Caco-2 (cell line): Measurements from ENCODE around the gene ARHGEF28. TPM values are rescaled to one million over a fixed set of nuclear protein-coding genes. Genes with fewer than 3 reads are reported as not detected.

ENCODE experiments used
- BruUV-seq: library from RNA; stranded (reverse); fragments of 400-500 nt; replicated peaks from 2 replicates; lab custom pipeline; 2021; lab: Mats Ljungman, UMichigan
- CTCF ChIA-PET: fragments of 300-600 bp; sonication (Branson Sonifier 250); formaldehyde crosslinking; loops from one replicate; lab custom pipeline; 2022; ENCODE audit warnings: antibody characterized with exemption; lab: Charles Lee
- POLR2A ChIA-PET: fragments of 300-600 bp; sonication (Branson Sonifier 250); formaldehyde crosslinking; loops from one replicate; lab custom pipeline; 2022; ENCODE audit warnings: antibody characterized with exemption; lab: Charles Lee
- DNase-seq, 2 experiments: peaks; one replicate each; pipeline versions ENCODE4 v3.0.0 to v3.0.0-alpha.2; 2020 to 2022
- H3K27me3 ChIP-seq: replicated peaks from 2 replicates; pipeline ENCODE4 v1.6.0; 2011; ENCODE audit warnings: low read length; ENCODE audit not compliant: control insufficient read depth, insufficient read depth
- H3K36me3 ChIP-seq: 2 replicates; pipeline ENCODE4 v1.5.1; 2011; ENCODE audit warnings: low read length; ENCODE audit not compliant: control insufficient read depth, insufficient read depth
- H3K4me1 ChIP-seq: fragments of 250-450 bp; sonication (Bioruptor Pico); 2 replicates; pipeline ENCODE4 v1.5.1; 2020; ENCODE audit warnings: mild to moderate bottlenecking
- H3K4me3 ChIP-seq: 2 replicates; pipeline ENCODE4 v1.5.1; 2011; ENCODE audit warnings: low read depth, mild to moderate bottlenecking, control low read depth, low read length
- H3K9me3 ChIP-seq: fragments of 250-450 bp; sonication (Bioruptor Pico); 2 replicates; pipeline ENCODE4 v1.5.1; 2020; ENCODE audit warnings: mild to moderate bottlenecking, moderate library complexity
- H3K27ac Mint-ChIP-seq: one replicate; pipeline ENCODE4 v1.8.0; 2022; ENCODE audit warnings: mixed read lengths; ENCODE audit not compliant: unreplicated experiment
- H3K27me3 Mint-ChIP-seq: one replicate; pipeline ENCODE4 v1.8.0; 2022; ENCODE audit warnings: mixed read lengths; ENCODE audit not compliant: insufficient read depth, unreplicated experiment
- H3K36me3 Mint-ChIP-seq: one replicate; pipeline ENCODE4 v1.8.0; 2022; ENCODE audit warnings: mild to moderate bottlenecking, mixed read lengths; ENCODE audit not compliant: insufficient read depth, unreplicated experiment
- H3K4me1 Mint-ChIP-seq: one replicate; pipeline ENCODE4 v1.8.0; 2022; ENCODE audit warnings: low read depth, mixed read lengths; ENCODE audit not compliant: unreplicated experiment
- H3K4me3 Mint-ChIP-seq: one replicate; pipeline ENCODE4 v1.8.0; 2022; ENCODE audit warnings: mild to moderate bottlenecking, moderate library complexity, mixed read lengths; ENCODE audit not compliant: unreplicated experiment
- H3K9me3 Mint-ChIP-seq: one replicate; pipeline ENCODE4 v1.8.0; 2022; ENCODE audit warnings: mixed read lengths; ENCODE audit not compliant: unreplicated experiment
- intact Hi-C: fragments of 100-400 bp; cut with micrococcal nuclease; formaldehyde crosslinking; loops from one replicate; pipeline ENCODE4 v1.10.0; 2022; ENCODE audit not compliant: unreplicated experiment
- total RNA-seq: library from RNA; stranded (reverse); gene quantifications from 2 replicates; pipeline ENCODE4 v1.2.3, GENCODE V29; 2022
- TF ChIP-seq, protein P1 (sequence below), 2 experiments: fragments of 200-600 bp in 1 of 2; IDR thresholded peaks; 1 replicate in 1 of 2; 2 replicates in 1 of 2; pipeline versions ENCODE4 v1.5.1 to v1.8.0; 2011 to 2022; ENCODE audit warnings: antibody characterized with exemption in 1 of 2, control low read depth in 1 of 2, inconsistent platforms in 1 of 2, low read depth in 1 of 2, low read length in 1 of 2, mild to moderate bottlenecking in 1 of 2, moderate library complexity in 1 of 2; ENCODE audit not compliant: insufficient read depth in 1 of 2, severe bottlenecking in 1 of 2, unreplicated experiment in 1 of 2

Gene ARHGEF28
- total RNA-seq, 1 experiment from 2014 or later = 4.6 TPM

DNA sequence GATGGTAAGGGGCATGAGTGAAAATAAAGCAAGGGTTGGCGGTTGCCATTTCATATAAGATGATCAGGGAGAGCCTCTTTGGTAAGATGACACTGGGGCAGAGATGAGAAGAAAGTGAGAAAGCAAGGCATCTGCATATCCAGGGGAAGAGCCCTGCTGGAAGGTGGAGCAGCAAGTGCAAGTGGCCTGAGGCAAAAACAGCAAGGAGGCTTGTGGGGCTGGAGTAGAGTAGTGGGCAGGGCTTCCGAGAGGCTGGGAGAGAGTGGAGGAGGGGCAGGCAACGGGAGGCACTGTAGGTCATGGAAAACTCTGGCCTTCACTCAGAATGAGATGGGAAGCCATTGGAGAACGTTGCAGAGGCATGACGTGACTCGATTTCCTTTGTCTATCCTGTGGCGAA, 199.2 kb downstream of the ARHGEF28 start:
- no peaks in the 10 kb centered on the region for H3K4me1 Mint-ChIP-seq
- Histone ChIP-seq H3K36me3 (no peaks in the 10 kb centered on the region), H3K9me3 (no peaks in the 10 kb centered on the region), H3K4me3 (no peak overlapping the region), H3K4me1 (peaks cover 49% of the 10 kb centered on the region), H3K27me3 (no peaks in the 10 kb centered on the region)
- H3K27ac Mint-ChIP-seq = no peak overlapping the region
- H3K9me3 Mint-ChIP-seq = no peaks in the 10 kb centered on the region
- no peaks in the 10 kb centered on the region for H3K36me3 Mint-ChIP-seq
- H3K4me3 Mint-ChIP-seq = no peak overlapping the region
- BruUV-seq = no TSS peak
- TF ChIP-seq, protein P1, sequence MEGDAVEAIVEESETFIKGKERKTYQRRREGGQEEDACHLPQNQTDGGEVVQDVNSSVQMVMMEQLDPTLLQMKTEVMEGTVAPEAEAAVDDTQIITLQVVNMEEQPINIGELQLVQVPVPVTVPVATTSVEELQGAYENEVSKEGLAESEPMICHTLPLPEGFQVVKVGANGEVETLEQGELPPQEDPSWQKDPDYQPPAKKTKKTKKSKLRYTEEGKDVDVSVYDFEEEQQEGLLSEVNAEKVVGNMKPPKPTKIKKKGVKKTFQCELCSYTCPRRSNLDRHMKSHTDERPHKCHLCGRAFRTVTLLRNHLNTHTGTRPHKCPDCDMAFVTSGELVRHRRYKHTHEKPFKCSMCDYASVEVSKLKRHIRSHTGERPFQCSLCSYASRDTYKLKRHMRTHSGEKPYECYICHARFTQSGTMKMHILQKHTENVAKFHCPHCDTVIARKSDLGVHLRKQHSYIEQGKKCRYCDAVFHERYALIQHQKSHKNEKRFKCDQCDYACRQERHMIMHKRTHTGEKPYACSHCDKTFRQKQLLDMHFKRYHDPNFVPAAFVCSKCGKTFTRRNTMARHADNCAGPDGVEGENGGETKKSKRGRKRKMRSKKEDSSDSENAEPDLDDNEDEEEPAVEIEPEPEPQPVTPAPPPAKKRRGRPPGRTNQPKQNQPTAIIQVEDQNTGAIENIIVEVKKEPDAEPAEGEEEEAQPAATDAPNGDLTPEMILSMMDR (IDR thresholded peaks at IDR 0.05; ENCODE audit: insufficient read depth in 1 of 2, low read depth in 1 of 2, low read length in 1 of 2, severe bottlenecking in 1 of 2, unreplicated experiment in 1 of 2) = no peak
- CTCF ChIA-PET = no interaction called here
- no peaks in the 10 kb centered on the region for H3K27me3 Mint-ChIP-seq
- DNase-seq = no peak
- POLR2A ChIA-PET = no interaction called here
- intact Hi-C loops = no loop called here

DNA sequence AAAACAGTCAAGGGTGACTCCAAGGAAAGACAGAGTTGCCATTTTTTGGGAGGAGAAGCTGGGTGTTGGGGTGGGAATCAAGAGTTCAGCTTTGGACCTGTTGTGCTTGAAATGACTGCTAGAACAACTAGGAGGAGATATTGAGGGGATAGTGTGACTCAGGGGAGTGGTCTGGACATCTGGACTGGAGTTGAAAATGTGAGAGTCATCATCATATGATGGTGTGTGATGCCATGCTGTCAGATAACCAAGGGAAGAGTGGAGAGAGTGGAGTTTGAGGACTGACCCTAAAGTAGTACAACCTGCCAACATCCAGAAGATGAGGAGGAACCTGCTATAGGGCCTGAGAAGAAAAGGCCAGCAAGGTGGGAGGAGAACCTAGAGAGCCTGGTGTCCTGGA, 199.7 kb downstream of the ARHGEF28 start:
- intact Hi-C loops = no loop called here
- no peaks in the 10 kb centered on the region for H3K36me3 ChIP-seq

DNA sequence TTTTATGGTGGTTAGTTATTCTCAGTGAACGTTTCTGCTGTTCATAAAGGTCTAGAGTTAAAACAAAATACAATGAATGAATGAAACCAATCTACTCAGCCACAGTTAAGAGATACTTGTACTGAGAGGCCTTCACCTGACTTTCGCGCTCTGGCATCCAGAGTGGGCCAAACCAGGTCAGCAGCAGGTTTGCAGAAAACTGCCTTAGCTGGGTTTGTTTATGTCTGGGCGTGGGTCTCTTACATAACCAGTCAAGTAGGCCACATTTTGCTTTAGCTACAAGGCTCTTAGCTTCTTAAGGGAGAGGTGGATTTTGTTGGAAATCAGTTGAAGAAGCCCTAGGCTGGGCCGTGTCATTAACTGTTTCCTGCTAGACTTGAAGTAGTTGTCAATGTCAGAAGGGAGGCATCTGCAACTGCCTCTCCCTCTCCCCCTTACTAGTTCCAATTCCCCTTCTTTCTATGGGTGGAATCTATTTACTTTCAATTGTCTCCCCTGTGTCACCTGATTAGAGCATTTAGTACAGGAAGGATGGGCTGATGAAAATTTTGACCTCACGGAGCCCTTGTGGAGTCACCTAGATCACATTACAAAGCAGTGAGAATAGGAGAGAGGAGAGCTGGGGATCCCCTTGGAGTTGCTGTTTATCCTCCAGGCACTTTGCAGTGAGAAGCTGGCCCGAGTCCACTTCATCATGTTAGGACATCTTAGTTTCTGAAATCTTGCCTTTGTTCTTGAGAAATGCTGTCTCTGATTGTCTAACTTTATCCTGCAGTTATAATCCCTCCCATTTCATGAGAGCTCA, 200.5 kb downstream of the ARHGEF28 start:
- Mint-ChIP-seq H3K27ac (no peak overlapping the region), H3K9me3 (no peaks in the 10 kb centered on the region), H3K4me3 (no peak overlapping the region), H3K27me3 (no peaks in the 10 kb centered on the region), H3K4me1 (no peaks in the 10 kb centered on the region), H3K36me3 (no peaks in the 10 kb centered on the region)
- DNase-seq = no peak
- BruUV-seq = no TSS peak
- ChIA-PET CTCF (no interaction called here), POLR2A (no interaction called here)
- Histone ChIP-seq H3K27me3 (no peaks in the 10 kb centered on the region), H3K36me3 (no peaks in the 10 kb centered on the region), H3K4me3 (no peak overlapping the region), H3K9me3 (no peaks in the 10 kb centered on the region), H3K4me1 (peaks cover 36% of the 10 kb centered on the region)
- intact Hi-C loops = no loop called here
- TF ChIP-seq, protein P1 (IDR thresholded peaks at IDR 0.05; ENCODE audit: insufficient read depth in 1 of 2, low read depth in 1 of 2, low read length in 1 of 2, severe bottlenecking in 1 of 2, unreplicated experiment in 1 of 2) = no peak

More for the DNA sequence above, 199.7 kb downstream of the ARHGEF28 start:
- H3K9me3 ChIP-seq = no peaks in the 10 kb centered on the region
- Mint-ChIP-seq H3K9me3 (no peaks in the 10 kb centered on the region), H3K27me3 (no peaks in the 10 kb centered on the region), H3K4me1 (no peaks in the 10 kb centered on the region), H3K27ac (no peak overlapping the region), H3K4me3 (no peak overlapping the region), H3K36me3 (no peaks in the 10 kb centered on the region)
- ChIA-PET POLR2A (no interaction called here), CTCF (no interaction called here)
- peaks cover 44% of the 10 kb centered on the region for H3K4me1 ChIP-seq
- H3K27me3 ChIP-seq = no peaks in the 10 kb centered on the region
- TF ChIP-seq, protein P1 (IDR thresholded peaks at IDR 0.05; ENCODE audit: insufficient read depth in 1 of 2, low read depth in 1 of 2, low read length in 1 of 2, severe bottlenecking in 1 of 2, unreplicated experiment in 1 of 2) = no peak
- no TSS peak for BruUV-seq
- H3K4me3 ChIP-seq = no peak overlapping the region
- no peak for DNase-seq
